Lower leg skin (tissue), 4 donors: ENCODE data around the gene DIO3. TPM values are rescaled to one million over a fixed set of nuclear protein-coding genes. Genes with fewer than 3 reads are reported as not detected.

Source experiments
- DNase-seq, 2 donors: peaks; one replicate each; pipeline ENCODE4 v3.0.0-alpha.2; 2019; ENCODE audit warnings: low spot score in 2 of 2
- H3K4me3 ChIP-seq: fragments of 200-600 bp; sonication (generic); 2 replicates; pipeline ENCODE4 v1.5.1; 2017; ENCODE audit warnings: mild to moderate bottlenecking, low read depth; ENCODE audit not compliant: poor library complexity, severe bottlenecking
- POLR2A ChIP-seq, 2 donors: fragments of 450-650 bp; IDR thresholded peaks; one replicate each; pipeline ENCODE4 v1.6.1; 2016 to 2017; ENCODE audit warnings: antibody characterized with exemption in 2 of 2, mild to moderate bottlenecking in 1 of 2, moderate library complexity in 1 of 2
- WGBS, 2 donors: methylation state at CpG; one replicate each; pipeline ENCODE4 v1.1.5; 2018; 5-methylcytosine and 5-hydroxymethylcytosine counted together
- intact Hi-C: fragments of 100-400 bp; cut with DNase I; formaldehyde crosslinking; loops from one replicate; pipeline ENCODE4 v1.15.0; 2023; ENCODE audit warnings: low total_unique reads
- total RNA-seq, 4 donors: library from RNA; depleted of rRNA; stranded (reverse); fragments of >200 nt; gene quantifications; one replicate each; pipeline ENCODE4 v1.1.0, GENCODE V29; 2016
- TF ChIP-seq, protein P1 (sequence below), 3 donors: fragments of 450-650 bp; IDR thresholded peaks; one replicate each; pipeline ENCODE4 v1.5.1; 2016; ENCODE audit warnings: antibody characterized with exemption in 3 of 3, mild to moderate bottlenecking in 3 of 3, moderate library complexity in 2 of 3

Gene DIO3
- total RNA-seq, 4 donors from 2014 or later, result 2.3 to 3.7 (median 2.7) TPM

DNA sequence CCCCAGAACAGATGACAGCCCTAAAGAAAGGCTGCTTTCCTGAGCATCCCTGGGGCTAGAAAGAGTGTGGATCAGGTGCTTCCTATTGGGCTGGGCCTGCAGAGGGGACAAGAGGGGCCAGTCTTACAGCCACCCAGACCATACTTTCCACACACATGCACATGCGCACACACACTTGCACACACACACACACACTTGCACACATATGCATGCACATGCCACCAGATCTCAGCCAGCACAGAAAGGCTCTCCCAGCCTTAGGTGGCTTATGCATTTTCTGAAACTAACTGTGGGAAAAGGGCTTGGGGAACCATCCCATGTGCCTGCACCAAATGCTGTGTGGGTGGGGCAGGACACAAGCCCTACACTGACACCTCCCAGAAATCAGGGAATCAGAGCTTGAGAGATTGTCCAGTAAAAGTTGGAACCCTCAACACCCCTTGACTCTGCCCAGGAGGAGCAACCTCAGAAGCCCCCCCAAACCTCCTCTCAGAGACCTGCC is 2.5 kb upstream of the DIO3 start:
- intact Hi-C loops, result no loop called here
- 84 to 92% methylated on average over 1 of the region's 1 CpG for WGBS, 2 donors
- DNase-seq, result no peak
- TF ChIP-seq POLR2A (IDR thresholded peaks at IDR 0.05), result no peak
- TF ChIP-seq, protein P1, sequence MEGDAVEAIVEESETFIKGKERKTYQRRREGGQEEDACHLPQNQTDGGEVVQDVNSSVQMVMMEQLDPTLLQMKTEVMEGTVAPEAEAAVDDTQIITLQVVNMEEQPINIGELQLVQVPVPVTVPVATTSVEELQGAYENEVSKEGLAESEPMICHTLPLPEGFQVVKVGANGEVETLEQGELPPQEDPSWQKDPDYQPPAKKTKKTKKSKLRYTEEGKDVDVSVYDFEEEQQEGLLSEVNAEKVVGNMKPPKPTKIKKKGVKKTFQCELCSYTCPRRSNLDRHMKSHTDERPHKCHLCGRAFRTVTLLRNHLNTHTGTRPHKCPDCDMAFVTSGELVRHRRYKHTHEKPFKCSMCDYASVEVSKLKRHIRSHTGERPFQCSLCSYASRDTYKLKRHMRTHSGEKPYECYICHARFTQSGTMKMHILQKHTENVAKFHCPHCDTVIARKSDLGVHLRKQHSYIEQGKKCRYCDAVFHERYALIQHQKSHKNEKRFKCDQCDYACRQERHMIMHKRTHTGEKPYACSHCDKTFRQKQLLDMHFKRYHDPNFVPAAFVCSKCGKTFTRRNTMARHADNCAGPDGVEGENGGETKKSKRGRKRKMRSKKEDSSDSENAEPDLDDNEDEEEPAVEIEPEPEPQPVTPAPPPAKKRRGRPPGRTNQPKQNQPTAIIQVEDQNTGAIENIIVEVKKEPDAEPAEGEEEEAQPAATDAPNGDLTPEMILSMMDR (IDR thresholded peaks at IDR 0.05), result no peak
- H3K4me3 ChIP-seq, result no peak overlapping the region

DNA sequence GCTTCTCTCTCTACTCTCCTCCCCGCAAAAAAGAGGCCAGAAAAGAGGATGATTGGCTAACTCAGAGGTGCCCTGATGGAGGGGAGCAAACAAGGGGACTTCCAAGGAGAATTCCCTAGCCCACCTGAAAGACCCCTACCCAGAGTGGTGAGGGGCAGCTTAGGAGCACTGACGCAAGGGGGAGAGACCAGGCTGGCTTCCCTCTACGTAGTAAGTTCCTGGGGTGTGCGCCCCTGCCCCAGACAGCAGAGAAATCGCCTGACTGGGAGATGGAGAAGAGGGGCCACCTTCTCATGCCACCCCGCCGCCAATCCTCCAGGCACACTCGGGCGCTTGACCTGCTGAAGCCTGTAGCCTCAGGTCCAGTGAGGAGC is 2.1 kb upstream of the DIO3 start:
- peak overlapping the region; percentile 7 for H3K4me3 ChIP-seq
- 30 to 42% methylated on average over 7 to 9 of the region's 9 CpGs for WGBS, 2 donors
- intact Hi-C loops, result no loop called here
- DNase-seq, result no peak
- TF ChIP-seq, protein P1 (IDR thresholded peaks at IDR 0.05), result no peak
- TF ChIP-seq POLR2A (IDR thresholded peaks at IDR 0.05), result no peak

DNA sequence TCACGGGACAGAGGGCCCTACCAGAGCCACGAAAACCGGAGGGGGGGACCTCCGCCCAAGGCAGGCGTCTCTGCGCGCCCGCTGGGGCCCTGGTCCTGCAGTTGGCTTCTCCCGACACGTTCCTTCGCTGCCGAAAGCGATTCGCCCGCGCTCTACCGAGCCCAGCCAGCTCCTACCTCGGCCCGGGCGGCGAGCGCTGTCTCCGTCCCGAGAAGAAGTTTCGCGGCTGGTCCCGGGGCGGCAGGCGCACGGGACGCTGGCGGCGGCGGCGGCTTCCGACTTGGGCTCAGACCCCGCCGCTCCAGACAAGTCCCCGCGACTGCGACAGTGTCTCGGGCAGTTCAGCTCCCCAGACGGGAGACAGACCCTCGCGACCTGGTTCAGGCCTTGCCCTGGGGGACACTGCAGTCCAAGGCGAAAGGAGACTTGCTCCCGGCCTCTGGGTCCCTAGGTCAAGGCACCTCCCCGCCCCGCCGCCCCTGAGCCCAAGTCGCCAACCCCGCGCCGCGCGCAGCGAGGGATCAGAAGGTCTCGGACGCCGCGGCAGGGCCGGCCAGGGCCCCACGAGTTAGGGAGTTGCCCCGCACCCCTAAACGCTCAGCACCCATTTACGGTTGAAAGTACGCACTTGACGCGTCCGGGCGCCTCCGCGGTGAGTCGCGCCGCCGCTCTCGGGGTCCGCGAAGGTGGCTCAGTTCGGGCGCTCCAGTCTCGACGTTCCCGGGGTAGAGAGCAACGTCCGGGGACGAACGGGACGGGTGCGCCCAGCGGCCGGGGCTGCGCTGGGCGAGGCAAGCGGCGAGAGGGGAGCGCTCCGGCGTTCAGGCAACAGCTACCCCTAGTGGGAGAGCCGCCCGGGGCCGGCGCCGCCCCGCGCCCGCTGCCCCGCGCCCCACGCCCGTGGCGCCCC is 1.4 kb upstream of the DIO3 start:
- WGBS, 2 donors, result 2 to 3% methylated on average over 13 to 30 of the region's 113 CpGs
- DNase-seq, result no peak
- no peak for TF ChIP-seq POLR2A (IDR thresholded peaks at IDR 0.05)
- TF ChIP-seq, protein P1 (IDR thresholded peaks at IDR 0.05), result no peak
- intact Hi-C loops, result no loop called here
- H3K4me3 ChIP-seq, result peak overlapping the region; percentile 7

DNA sequence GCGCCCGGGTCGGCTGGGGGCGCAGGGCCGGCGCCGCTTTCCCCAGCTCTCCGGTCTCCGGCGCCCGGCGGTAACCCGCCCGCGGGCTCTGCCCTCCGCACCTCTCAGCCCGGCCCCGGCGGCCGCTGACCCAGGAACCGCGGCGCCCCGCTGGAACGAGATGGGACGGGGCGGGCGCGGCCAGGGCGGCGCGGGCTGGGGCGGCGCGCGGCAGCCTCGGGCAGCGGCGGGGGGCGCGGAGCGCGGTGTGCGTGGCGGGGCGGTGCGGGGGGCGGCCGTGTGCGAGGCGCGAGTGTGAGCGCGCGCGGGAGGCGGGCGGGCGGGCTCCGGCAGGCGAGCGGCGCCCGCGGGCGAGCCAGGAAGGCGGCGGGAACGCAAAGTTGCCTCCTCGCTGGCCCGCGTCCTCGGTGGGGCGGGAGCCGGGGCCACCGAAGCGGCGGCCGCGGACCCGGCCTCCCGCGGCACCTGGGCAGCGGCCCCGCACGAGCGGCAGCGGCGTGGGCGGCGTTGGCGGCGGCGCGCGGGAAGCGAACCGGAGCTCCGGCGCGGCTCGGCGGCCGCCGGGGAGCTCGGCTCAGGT is 671 bp upstream of the DIO3 start:
- no peak for DNase-seq
- 0% methylated on average over 9 to 15 of the region's 106 CpGs for WGBS, 2 donors
- TF ChIP-seq POLR2A (IDR thresholded peaks at IDR 0.05), result no peak
- TF ChIP-seq, protein P1 (IDR thresholded peaks at IDR 0.05), result no peak
- intact Hi-C loops, result no loop called here
- H3K4me3 ChIP-seq, result no peak overlapping the region

DNA sequence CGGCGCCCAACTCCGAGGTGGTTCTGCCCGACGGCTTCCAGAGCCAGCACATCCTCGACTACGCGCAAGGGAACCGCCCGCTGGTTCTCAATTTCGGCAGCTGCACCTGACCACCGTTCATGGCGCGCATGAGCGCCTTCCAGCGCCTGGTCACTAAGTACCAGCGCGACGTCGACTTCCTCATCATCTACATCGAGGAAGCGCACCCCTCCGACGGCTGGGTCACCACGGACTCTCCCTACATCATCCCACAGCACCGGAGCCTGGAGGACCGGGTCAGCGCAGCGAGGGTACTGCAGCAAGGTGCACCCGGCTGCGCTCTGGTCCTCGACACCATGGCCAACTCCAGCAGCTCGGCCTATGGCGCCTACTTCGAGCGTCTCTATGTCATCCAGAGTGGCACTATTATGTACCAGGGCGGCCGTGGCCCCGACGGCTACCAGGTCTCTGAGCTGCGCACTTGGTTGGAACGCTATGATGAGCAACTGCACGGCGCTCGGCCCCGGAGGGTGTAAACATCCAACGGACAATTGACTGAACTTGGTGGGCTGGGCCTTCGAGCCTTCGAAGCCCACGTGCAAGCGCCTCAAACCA is 699 bp downstream of the DIO3 start:
- intact Hi-C loops, result no loop called here
- H3K4me3 ChIP-seq, result no peak overlapping the region

More for the DNA sequence above, 699 bp downstream of the DIO3 start:
- TF ChIP-seq POLR2A (IDR thresholded peaks at IDR 0.05), result no peak
- TF ChIP-seq, protein P1 (IDR thresholded peaks at IDR 0.05), result no peak
- no peak for DNase-seq
- 76% methylated on average over 44 to 48 of the region's 51 CpGs for WGBS, 2 donors
